ENCODE results near the gene ITPRIPL1. TPM values are rescaled to one million over a fixed set of nuclear protein-coding genes. Genes with fewer than 3 reads are reported as not detected.

The ITPRIPL1 gene
- total and polyA plus RNA-seq, 4 donors, result 0.19 to 3.1 (median 0.28) TPM

GRCh38 chr2:96340493-96341414 lies 15.6 kb downstream of the ITPRIPL1 start:
- H3K27me3 ChIP-seq (ENCODE audit: control insufficient read depth in 4 of 4, insufficient read depth in 4 of 4, low read length in 3 of 4), result no peaks in the 10 kb centered on the region
- WGBS, result 95% methylated on average over 9 of the region's 9 CpGs
- TF ChIP-seq ATF3 (IDR thresholded peaks at IDR 0.05) (no peak), REST (IDR thresholded peaks at IDR 0.05) (no peak), CTCF (IDR thresholded peaks at IDR 0.05; ENCODE audit: low read depth, low read length, missing input control) (no peak), RXRA (IDR thresholded peaks at IDR 0.05) (no peak), RAD21 (IDR thresholded peaks at IDR 0.05) (no peak), HNF4G (IDR thresholded peaks at IDR 0.05) (no peak), NR2F2 (IDR thresholded peaks at IDR 0.05) (no peak), TAF1 (conservative IDR thresholded peaks at IDR 0.05) (no peak), FOXA1 (IDR thresholded peaks at IDR 0.05) (no peak), EGR1 (IDR thresholded peaks at IDR 0.05; ENCODE audit: low read depth in 2 of 2) (no peak), MAX (IDR thresholded peaks at IDR 0.05) (no peak), GABPA (IDR thresholded peaks at IDR 0.05 in 1 of 2, conservative IDR thresholded peaks at IDR 0.05 in 1 of 2) (no peak), ZBTB33 (IDR thresholded peaks at IDR 0.05) (no peak), YY1 (IDR thresholded peaks at IDR 0.05) (no peak)
- H3K4me3 ChIP-seq (ENCODE audit: low read depth in 1 of 3, low read length in 3 of 3), result no peak overlapping the region
- H3K9ac ChIP-seq (ENCODE audit: low read depth in 1 of 2, low read length in 2 of 2), result no peak overlapping the region
- no peaks in the 10 kb centered on the region for H3K9me3 ChIP-seq (ENCODE audit: control insufficient read depth in 4 of 4, low read length in 3 of 4)
- DNase-seq (ENCODE audit: low spot score), result no peak
- peaks cover 0 to 2% (median 0%) of the 10 kb centered on the region in 4 donors for H3K4me1 ChIP-seq (ENCODE audit: control insufficient read depth in 4 of 4, insufficient read depth in 4 of 4, low read length in 3 of 4)
- H3K27ac ChIP-seq (ENCODE audit: low read depth in 1 of 2, low read length in 2 of 2), result no peak overlapping the region
- H3K36me3 ChIP-seq (ENCODE audit: control insufficient read depth in 4 of 4, insufficient read depth in 3 of 4, low read depth in 1 of 4, low read length in 3 of 4), result no peaks in the 10 kb centered on the region

Measured in liver (tissue), 9 donors.